Measurements from ENCODE around the gene PEPD.

GRCh38 chr19:33438987-33439781 lies 82.4 kb downstream of the PEPD start:
- TF ChIP-seq CTCF (IDR thresholded peaks at IDR 0.05): no peak
- TF ChIP-seq POLR2A (IDR thresholded peaks at IDR 0.05): no peak
